Lung (tissue), 12 donors: ENCODE data around the gene ERBIN. TPM values are rescaled to one million over a fixed set of nuclear protein-coding genes. Genes with fewer than 3 reads are reported as not detected.

ENCODE experiments used
- ATAC-seq: fragments of 200-7000 bp; cut with Tn5 transposase; one replicate; pipeline ENCODE4 v1.9.1; 2020; ENCODE audit warnings: moderate number of reproducible peaks; ENCODE audit not compliant: insufficient read depth, low FRiP score
- DNase-seq, 3 donors: peaks; one replicate each; pipeline ENCODE4 v3.0.0-alpha.2; 2013 to 2017
- H3K27ac ChIP-seq, 2 donors: one replicate each; pipeline ENCODE4 v1.5.1; 2013; ENCODE audit warnings: mild to moderate bottlenecking in 2 of 2, moderate library complexity in 2 of 2, control low read depth in 1 of 2, inconsistent platforms in 1 of 2, low read depth in 1 of 2, low read length in 1 of 2
- H3K27me3 ChIP-seq, 3 donors: one replicate each; pipeline ENCODE4 v1.5.1; 2013; ENCODE audit warnings: low read length in 2 of 3; ENCODE audit not compliant: control insufficient read depth in 3 of 3, insufficient read depth in 3 of 3
- H3K36me3 ChIP-seq, 4 donors: one replicate each; pipeline ENCODE4 v1.5.1; 2013; ENCODE audit warnings: low read length in 4 of 4, mild to moderate bottlenecking in 1 of 4, moderate library complexity in 1 of 4; ENCODE audit not compliant: control insufficient read depth in 4 of 4, insufficient read depth in 4 of 4
- H3K4me1 ChIP-seq, 5 donors: one replicate each; pipeline ENCODE4 v1.5.1; 2013; ENCODE audit warnings: low read length in 5 of 5, mild to moderate bottlenecking in 2 of 5, moderate library complexity in 1 of 5; ENCODE audit not compliant: control insufficient read depth in 5 of 5, insufficient read depth in 5 of 5
- H3K4me3 ChIP-seq: one replicate; pipeline ENCODE4 v1.5.1; 2013; ENCODE audit warnings: mild to moderate bottlenecking, control low read depth, moderate library complexity
- H3K9ac ChIP-seq, 2 donors: one replicate each; pipeline ENCODE4 v1.5.1; 2013; ENCODE audit warnings: low read length in 2 of 2, control low read depth in 1 of 2; ENCODE audit not compliant: insufficient read depth in 1 of 2
- H3K9me3 ChIP-seq, 4 donors: one replicate each; pipeline ENCODE4 v1.5.1; 2013; ENCODE audit warnings: low read length in 3 of 4, mild to moderate bottlenecking in 1 of 4, moderate library complexity in 1 of 4; ENCODE audit not compliant: control insufficient read depth in 4 of 4, insufficient read depth in 3 of 4
- WGBS, 2 donors: extraction: QIAGEN DNeasy Blood & Tissue Kit; methylation state at CpG; one replicate each; pipeline ENCODE4 v1.1.7; 2013; 5-methylcytosine and 5-hydroxymethylcytosine counted together
- polyA plus RNA-seq, 2 donors: library from polyadenylated mRNA; stranded (reverse); fragments of 200-250 nt; gene quantifications; one replicate each; pipeline ENCODE4 v1.2.1, GENCODE V29; 2013
- total RNA-seq, 2 donors: library from RNA; depleted of rRNA in 1 of 2; stranded (reverse); fragments of >200 nt in 1 of 2; gene quantifications; one replicate each; pipeline ENCODE4 v1.2.1, GENCODE V29; 2014 to 2021
- TF ChIP-seq, protein P1 (sequence below): IDR thresholded peaks from 2 replicates; pipeline ENCODE4 v1.5.1; 2012; ENCODE audit warnings: mild to moderate bottlenecking; ENCODE audit errors: control extremely low read depth, extremely low read depth
- donor health status: control.
- donor health status: control.
- donor health status: Bipolar disorder and iron deficiency.
- donor health status: healthy.
- donor health status: DM: yes; HTN: yes; CAD: no.

ERBIN gene
- total and polyA plus RNA-seq, 4 donors: 13.8 to 235 (median 41.9) TPM

DNA sequence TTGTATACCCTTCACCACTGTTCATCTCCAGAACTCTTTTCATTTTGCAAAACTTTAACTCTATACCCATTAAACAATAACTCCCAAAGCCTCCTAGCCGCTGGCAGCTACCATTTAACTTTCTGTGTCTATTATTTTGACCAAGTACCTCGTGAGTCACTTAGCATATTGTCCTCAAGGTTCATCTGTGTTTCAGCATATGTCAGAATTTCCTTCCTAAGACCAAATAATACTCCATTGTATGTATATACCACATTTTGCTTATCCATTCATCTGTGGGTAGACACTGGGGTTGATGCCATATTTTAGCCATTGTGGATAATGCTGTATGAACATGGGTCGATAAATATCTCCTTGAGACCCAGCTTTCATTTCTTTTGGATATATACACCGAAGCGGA lies 17.4 kb downstream of the ERBIN start:
- TF ChIP-seq, protein P1, sequence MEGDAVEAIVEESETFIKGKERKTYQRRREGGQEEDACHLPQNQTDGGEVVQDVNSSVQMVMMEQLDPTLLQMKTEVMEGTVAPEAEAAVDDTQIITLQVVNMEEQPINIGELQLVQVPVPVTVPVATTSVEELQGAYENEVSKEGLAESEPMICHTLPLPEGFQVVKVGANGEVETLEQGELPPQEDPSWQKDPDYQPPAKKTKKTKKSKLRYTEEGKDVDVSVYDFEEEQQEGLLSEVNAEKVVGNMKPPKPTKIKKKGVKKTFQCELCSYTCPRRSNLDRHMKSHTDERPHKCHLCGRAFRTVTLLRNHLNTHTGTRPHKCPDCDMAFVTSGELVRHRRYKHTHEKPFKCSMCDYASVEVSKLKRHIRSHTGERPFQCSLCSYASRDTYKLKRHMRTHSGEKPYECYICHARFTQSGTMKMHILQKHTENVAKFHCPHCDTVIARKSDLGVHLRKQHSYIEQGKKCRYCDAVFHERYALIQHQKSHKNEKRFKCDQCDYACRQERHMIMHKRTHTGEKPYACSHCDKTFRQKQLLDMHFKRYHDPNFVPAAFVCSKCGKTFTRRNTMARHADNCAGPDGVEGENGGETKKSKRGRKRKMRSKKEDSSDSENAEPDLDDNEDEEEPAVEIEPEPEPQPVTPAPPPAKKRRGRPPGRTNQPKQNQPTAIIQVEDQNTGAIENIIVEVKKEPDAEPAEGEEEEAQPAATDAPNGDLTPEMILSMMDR: no peak
- Histone ChIP-seq H3K9ac (no peak overlapping the region), H3K4me1 (peaks cover 0 to 3% (median 0%) of the 10 kb centered on the region in 5 donors), H3K36me3 (peaks cover 0 to 4% (median 1%) of the 10 kb centered on the region in 4 donors), H3K27ac (no peak overlapping the region), H3K9me3 (no peaks in the 10 kb centered on the region), H3K27me3 (no peaks in the 10 kb centered on the region), H3K4me3 (no peak overlapping the region)
- WGBS, 2 donors: 88 to 91% methylated on average over 5 of the region's 5 CpGs
- DNase-seq (no peak), ATAC-seq (no peak)

DNA sequence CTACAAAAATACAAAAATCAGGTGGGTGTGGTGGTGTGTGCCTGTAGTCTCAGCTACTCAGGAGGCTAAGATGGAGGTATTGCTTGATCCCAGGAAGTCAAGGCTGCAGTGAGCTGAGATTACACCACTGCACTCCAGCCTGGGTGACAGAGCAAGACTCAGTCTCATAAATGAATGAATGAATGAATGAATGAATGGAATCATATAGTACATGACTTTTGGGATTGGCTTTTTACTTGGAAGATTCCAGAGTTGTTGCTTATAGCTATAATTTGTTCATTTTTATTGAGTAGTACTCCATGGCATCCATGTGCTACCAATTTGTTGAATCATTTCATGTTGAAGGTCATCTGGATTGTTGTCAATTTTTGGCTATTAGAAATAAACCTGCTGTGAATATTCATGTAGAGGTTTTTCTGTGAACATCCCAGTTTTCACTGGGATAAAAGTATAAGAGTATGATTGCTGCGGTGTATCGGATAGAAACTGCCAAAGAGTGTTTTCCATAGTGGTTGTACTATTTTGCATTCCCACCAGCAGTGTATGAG lies 19.9 kb downstream of the ERBIN start:
- ATAC-seq: no peak
- WGBS, 2 donors: 95 to 99% methylated on average over 2 of the region's 2 CpGs

DNA sequence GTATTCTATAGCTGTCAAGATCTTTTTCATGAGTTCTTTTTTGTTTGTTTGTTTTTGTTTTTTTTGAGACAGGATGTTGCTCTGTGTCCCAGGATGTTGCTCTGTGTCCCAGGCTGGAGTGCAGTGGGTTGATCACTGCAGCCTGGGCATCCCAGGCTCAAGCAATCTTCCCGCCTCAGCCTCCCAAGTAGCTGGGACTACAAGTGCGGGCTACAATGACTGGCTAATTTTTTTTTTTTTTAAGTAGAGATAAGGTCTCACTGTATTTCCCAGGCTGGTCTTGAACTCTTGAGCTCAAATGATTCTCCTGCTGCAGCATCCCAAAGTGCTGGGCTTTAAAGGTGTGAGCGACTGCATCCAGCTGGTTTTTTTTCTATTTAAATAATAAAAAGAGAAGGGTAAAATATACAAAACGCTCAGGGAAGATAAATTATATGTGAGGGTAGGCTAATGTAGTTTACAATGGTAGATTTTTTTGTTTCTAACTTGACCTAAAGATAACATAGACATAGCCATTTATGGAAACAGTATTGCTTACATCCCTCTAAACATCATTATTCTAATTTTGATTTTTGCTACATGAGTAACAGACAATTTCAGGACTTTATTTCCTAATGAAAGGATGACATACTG lies 21.9 kb downstream of the ERBIN start:
- 89 to 93% methylated on average over 4 of the region's 4 CpGs for WGBS, 2 donors
- ATAC-seq: no peak

More for the DNA sequence above, 19.9 kb downstream of the ERBIN start:
- Histone ChIP-seq H3K9ac (no peak overlapping the region), H3K27ac (no peak overlapping the region), H3K9me3 (no peaks in the 10 kb centered on the region), H3K27me3 (no peaks in the 10 kb centered on the region), H3K4me1 (peaks cover 0 to 5% (median 0%) of the 10 kb centered on the region in 5 donors), H3K36me3 (peaks cover 0 to 4% (median 1%) of the 10 kb centered on the region in 4 donors), H3K4me3 (no peak overlapping the region)
- TF ChIP-seq, protein P1: no peak
- no peak for DNase-seq

More for the DNA sequence above, 21.9 kb downstream of the ERBIN start:
- H3K27ac ChIP-seq: no peak overlapping the region
- peak; percentile 29 to 63 (median 62) for DNase-seq
- TF ChIP-seq, protein P1: no peak
- H3K9ac ChIP-seq: no peak overlapping the region
- H3K4me1 ChIP-seq: peaks cover 0 to 7% (median 0%) of the 10 kb centered on the region in 5 donors
- no peak overlapping the region for H3K4me3 ChIP-seq
- peaks cover 0 to 4% (median 0%) of the 10 kb centered on the region in 4 donors for H3K36me3 ChIP-seq
- H3K27me3 ChIP-seq: no peaks in the 10 kb centered on the region
- H3K9me3 ChIP-seq: no peaks in the 10 kb centered on the region
